Calu3 (cell line): ENCODE results near the gene TMEM232. TPM values are rescaled to one million over a fixed set of nuclear protein-coding genes. Genes with fewer than 3 reads are reported as not detected.

ENCODE experiments used
- BruUV-seq: library from RNA; stranded (reverse); fragments of 400-500 nt; replicated peaks from 2 replicates; lab custom pipeline; 2021; lab: Mats Ljungman, UMichigan
- CTCF ChIA-PET: fragments of 300-600 bp; sonication (Branson Sonifier 250); formaldehyde crosslinking; loops from one replicate; lab custom pipeline; 2022; ENCODE audit warnings: antibody characterized with exemption; lab: Charles Lee
- DNase-seq: peaks from one replicate; pipeline ENCODE4 v3.0.0; 2022
- H3K27ac Mint-ChIP-seq: one replicate; pipeline ENCODE4 v1.8.0; 2022; ENCODE audit warnings: mixed read lengths; ENCODE audit not compliant: unreplicated experiment
- H3K27me3 Mint-ChIP-seq: one replicate; pipeline ENCODE4 v1.8.0; 2022; ENCODE audit warnings: mixed read lengths; ENCODE audit not compliant: unreplicated experiment
- H3K36me3 Mint-ChIP-seq: one replicate; pipeline ENCODE4 v1.8.0; 2022; ENCODE audit warnings: mild to moderate bottlenecking, moderate library complexity, mixed read lengths; ENCODE audit not compliant: insufficient read depth, unreplicated experiment
- H3K4me1 Mint-ChIP-seq: one replicate; pipeline ENCODE4 v1.8.0; 2022; ENCODE audit warnings: mild to moderate bottlenecking, low read depth, mixed read lengths; ENCODE audit not compliant: unreplicated experiment
- H3K4me3 Mint-ChIP-seq: one replicate; pipeline ENCODE4 v1.8.0; 2022; ENCODE audit warnings: mild to moderate bottlenecking, low read depth, moderate library complexity, mixed read lengths; ENCODE audit not compliant: unreplicated experiment
- H3K9me3 Mint-ChIP-seq: one replicate; pipeline ENCODE4 v1.8.0; 2022; ENCODE audit warnings: low read depth, mixed read lengths; ENCODE audit not compliant: unreplicated experiment
- intact Hi-C: fragments of 100-400 bp; cut with micrococcal nuclease; formaldehyde crosslinking; loops from one replicate; pipeline ENCODE4 v1.10.0; 2022; ENCODE audit not compliant: unreplicated experiment
- total RNA-seq: library from RNA; stranded (reverse); gene quantifications from 2 replicates; pipeline ENCODE4 v1.2.3, GENCODE V29; 2022
- TF ChIP-seq, protein P1 (sequence below): fragments of 200-600 bp; IDR thresholded peaks from one replicate; pipeline ENCODE4 v1.8.0; 2022; ENCODE audit warnings: antibody characterized with exemption; ENCODE audit not compliant: unreplicated experiment

TMEM232 gene
- total RNA-seq, 1 experiment from 2014 or later, result 1.6 TPM

DNA sequence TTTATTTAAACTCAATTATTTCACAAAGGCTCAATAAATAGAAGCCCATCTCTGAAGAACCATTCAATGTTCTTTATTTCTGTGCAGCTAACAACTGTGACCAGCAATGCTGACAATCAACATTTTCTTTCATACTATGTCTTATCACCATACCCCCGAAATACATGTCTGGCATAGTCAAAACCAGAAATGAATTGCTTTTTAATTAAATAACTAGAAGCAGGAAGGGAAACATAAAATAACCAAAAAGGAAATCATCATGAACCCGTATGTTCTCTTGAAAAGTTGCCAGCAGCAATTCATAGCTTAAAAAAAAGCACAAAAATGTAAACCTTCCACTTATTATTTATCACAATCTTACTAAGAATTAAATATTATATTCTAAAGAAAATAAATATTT lies 212.4 kb downstream of the TMEM232 start:
- Mint-ChIP-seq H3K27ac (no peak overlapping the region), H3K36me3 (no peaks in the 10 kb centered on the region), H3K27me3 (no peaks in the 10 kb centered on the region), H3K9me3 (peaks cover 4% of the 10 kb centered on the region), H3K4me3 (no peak overlapping the region), H3K4me1 (no peaks in the 10 kb centered on the region)
- CTCF ChIA-PET, result no interaction called here
- TF ChIP-seq, protein P1, sequence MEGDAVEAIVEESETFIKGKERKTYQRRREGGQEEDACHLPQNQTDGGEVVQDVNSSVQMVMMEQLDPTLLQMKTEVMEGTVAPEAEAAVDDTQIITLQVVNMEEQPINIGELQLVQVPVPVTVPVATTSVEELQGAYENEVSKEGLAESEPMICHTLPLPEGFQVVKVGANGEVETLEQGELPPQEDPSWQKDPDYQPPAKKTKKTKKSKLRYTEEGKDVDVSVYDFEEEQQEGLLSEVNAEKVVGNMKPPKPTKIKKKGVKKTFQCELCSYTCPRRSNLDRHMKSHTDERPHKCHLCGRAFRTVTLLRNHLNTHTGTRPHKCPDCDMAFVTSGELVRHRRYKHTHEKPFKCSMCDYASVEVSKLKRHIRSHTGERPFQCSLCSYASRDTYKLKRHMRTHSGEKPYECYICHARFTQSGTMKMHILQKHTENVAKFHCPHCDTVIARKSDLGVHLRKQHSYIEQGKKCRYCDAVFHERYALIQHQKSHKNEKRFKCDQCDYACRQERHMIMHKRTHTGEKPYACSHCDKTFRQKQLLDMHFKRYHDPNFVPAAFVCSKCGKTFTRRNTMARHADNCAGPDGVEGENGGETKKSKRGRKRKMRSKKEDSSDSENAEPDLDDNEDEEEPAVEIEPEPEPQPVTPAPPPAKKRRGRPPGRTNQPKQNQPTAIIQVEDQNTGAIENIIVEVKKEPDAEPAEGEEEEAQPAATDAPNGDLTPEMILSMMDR, result no peak
- no peak for DNase-seq
- intact Hi-C loops, result no loop called here
- BruUV-seq, result no TSS peak

DNA sequence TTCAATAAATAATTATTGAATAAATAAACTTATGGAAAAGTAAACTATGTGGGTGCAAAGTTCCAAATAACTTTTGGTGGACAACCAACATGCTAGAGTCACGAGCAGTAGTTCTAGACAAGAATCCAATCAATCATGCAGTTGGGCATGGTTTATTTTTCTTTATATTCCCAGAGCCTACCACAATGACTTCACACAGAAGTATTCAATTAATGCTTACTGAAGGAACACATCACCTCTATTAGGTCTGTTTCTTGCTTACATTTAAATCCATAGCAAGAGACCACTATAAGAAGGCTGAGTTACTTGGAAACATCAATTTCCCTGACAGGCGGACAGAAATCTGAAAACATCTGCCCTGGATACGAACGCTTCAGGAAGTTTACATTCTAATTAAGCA lies 214.2 kb downstream of the TMEM232 start:
- CTCF ChIA-PET, result no interaction called here
- H3K9me3 Mint-ChIP-seq, result no peaks in the 10 kb centered on the region
- H3K27me3 Mint-ChIP-seq, result no peaks in the 10 kb centered on the region
- H3K27ac Mint-ChIP-seq, result no peak overlapping the region
- H3K4me1 Mint-ChIP-seq, result no peaks in the 10 kb centered on the region
- no peak overlapping the region for H3K4me3 Mint-ChIP-seq
- no peak for DNase-seq
- no peaks in the 10 kb centered on the region for H3K36me3 Mint-ChIP-seq
- TF ChIP-seq, protein P1, result no peak
- BruUV-seq, result no TSS peak
- intact Hi-C loops, result no loop called here

DNA sequence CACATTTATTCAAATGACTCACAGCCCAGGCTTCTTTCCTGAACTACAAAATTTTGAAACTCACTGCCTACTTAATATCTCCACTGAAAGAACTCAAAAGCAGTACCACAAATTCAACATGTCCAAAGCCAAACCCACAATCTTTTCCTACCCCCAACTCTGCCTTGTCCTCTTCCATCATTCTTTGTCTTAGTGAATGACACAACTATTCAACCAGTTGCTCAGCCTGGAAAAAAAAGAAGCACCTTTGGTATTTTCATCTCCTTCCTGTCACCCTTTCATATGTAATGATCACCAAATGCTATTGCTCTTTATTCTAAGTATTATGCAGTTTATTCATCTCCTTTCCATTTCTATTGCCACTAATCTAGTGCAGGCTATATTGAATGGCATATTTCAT lies 216.3 kb downstream of the TMEM232 start:
- no peaks in the 10 kb centered on the region for H3K9me3 Mint-ChIP-seq
- DNase-seq, result no peak
- H3K27ac Mint-ChIP-seq, result no peak overlapping the region
- intact Hi-C loops, result no loop called here
- TF ChIP-seq, protein P1, result no peak
- no peaks in the 10 kb centered on the region for H3K4me1 Mint-ChIP-seq
- no peak overlapping the region for H3K4me3 Mint-ChIP-seq
- no peaks in the 10 kb centered on the region for H3K27me3 Mint-ChIP-seq
- no peaks in the 10 kb centered on the region for H3K36me3 Mint-ChIP-seq
- CTCF ChIA-PET, result no interaction called here
- no TSS peak for BruUV-seq

DNA sequence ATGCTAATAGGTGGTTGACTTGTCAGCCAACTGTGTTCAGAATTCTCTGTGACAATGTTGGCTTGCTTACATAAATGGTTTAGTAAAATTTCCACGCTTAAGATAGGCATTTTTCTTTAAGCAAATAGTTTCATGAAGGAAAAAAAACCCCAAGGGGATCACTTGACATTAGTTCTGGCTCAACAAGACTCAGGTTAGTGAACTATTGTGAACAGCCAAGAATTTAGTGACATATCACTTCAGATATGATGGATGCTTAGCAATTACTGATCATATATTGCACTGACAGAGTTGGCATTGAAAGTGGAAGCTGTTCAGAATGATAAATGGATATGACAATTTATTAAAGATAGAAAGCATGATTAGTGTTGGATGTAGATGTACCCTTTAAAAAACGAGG lies 218.5 kb downstream of the TMEM232 start:
- Mint-ChIP-seq H3K4me3 (no peak overlapping the region), H3K36me3 (no peaks in the 10 kb centered on the region), H3K9me3 (no peaks in the 10 kb centered on the region), H3K4me1 (no peaks in the 10 kb centered on the region), H3K27ac (no peak overlapping the region), H3K27me3 (no peaks in the 10 kb centered on the region)
- TF ChIP-seq, protein P1, result no peak
- BruUV-seq, result no TSS peak
- intact Hi-C loops, result no loop called here
- DNase-seq, result no peak
- CTCF ChIA-PET, result no interaction called here

DNA sequence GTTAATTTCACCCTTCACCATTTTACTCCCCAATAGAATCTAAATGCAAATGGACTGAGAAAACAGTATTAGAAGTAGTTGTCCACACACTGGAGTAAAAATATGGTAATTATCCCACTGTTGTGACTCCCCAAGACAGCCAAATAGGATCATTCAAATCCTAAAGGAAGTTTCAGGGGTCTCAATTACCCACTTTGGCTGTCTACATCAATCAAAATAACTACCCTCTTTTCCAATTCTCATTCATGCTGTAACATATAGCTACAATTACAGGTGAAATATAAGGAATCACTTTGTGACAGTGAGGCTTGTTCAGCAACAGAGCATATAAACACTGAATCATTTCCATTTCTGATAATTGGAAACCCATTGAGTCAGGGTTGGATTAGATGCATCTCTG lies 220.1 kb downstream of the TMEM232 start:
- no peak overlapping the region for H3K4me3 Mint-ChIP-seq
- CTCF ChIA-PET, result no interaction called here

More for the DNA sequence above, 220.1 kb downstream of the TMEM232 start:
- no peak overlapping the region for H3K27ac Mint-ChIP-seq
- TF ChIP-seq, protein P1, result no peak
- no TSS peak for BruUV-seq
- no peaks in the 10 kb centered on the region for H3K4me1 Mint-ChIP-seq
- H3K27me3 Mint-ChIP-seq, result no peaks in the 10 kb centered on the region
- DNase-seq, result no peak
- no peaks in the 10 kb centered on the region for H3K36me3 Mint-ChIP-seq
- no peaks in the 10 kb centered on the region for H3K9me3 Mint-ChIP-seq
- intact Hi-C loops, result no loop called here
